ENCODE results near the gene MAB21L3.
"Not testable (repeated sequence)": the region's sequence is repeated elsewhere in the genome, so short reads cannot be mapped to it uniquely, and the experiment has no call there.

Gene MAB21L3

DNA sequence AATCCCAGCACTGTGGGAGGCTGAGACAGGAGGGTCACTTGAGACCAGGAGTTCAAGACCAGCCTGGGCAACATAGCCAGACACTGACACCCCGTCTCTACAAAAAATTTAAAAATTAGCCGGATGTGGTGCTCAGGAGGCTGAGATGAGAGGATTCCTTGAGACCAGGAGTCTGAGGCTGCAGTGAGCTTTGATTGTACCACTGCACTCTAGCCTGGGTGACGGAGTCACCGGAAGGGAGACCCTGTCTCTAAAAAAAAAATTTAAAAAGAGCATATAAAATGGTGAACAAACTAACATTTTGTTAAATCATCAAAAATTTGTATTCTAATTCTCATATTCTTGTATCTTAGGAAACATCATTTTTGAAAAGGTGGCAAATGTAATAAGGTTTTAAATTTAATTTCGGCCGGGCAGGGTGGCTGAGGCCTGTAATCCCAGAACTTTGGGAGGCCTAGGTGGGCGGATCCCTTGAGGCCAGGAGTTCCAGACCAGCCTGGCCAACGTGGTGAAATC is 27.1 kb downstream of the MAB21L3 start:
- no peak for DNase-seq (ENCODE audit: low read depth, low spot score)

- DNase-seq (ENCODE audit: low read depth, low spot score), result no peak
These were observed 28.5 kb downstream of the MAB21L3 start for GRCh38 chr1:116139592-116140134.

DNA sequence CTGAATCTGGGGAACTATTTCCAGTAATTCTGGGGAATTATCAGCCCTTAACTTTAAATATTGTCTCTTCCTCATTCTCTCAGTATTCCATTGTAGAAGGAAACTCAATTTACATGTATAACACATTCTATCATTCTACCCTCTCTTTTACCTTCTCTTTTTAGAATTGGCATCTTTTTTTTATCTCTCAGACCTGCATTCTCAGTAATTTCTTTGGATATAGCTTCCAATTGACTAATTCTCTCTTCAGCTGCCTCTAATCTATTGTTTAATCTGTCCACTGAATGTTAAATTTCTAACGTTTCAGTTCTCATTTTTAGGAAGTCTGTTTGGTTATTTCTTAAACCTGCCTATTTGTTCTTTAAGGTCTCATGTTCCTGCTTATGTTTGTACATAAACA is 33.0 kb downstream of the MAB21L3 start:
- no peak for DNase-seq (ENCODE audit: low read depth, low spot score)

DNA sequence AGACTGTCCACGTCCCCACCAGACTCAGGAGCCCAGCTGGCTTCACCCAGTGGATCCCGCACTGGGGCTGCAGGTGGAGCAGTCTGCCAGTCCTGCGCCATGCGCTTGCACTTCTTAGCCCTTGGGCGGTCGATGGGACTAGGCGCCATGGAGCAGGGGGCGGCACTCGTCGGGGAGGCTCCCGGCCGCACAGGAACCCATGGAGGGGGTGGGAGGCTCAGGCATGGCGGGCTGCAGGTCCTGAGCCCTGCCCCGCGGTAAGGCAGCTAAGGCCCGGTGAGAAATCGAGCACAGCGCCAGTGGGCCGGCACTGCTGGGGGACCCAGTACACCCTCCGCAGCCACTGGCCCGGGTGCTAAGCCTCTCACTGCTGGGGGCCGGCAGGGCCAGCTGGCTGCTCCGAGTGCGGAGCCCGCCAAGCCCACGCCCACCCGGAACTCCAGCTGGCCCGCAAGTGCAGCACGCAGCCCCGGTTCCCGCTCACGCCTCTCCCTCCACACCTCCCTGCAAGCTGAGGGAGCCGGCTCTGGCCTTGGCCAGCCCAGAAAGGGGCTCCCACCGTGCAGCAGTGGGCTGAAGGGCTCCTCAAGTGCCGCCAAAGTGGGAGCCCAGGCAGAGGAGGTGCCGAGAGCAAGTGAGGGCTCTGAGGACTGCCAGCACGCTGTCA is 35.4 kb downstream of the MAB21L3 start:
- DNase-seq (ENCODE audit: low read depth, low spot score), result not testable (repeated sequence)

DNA sequence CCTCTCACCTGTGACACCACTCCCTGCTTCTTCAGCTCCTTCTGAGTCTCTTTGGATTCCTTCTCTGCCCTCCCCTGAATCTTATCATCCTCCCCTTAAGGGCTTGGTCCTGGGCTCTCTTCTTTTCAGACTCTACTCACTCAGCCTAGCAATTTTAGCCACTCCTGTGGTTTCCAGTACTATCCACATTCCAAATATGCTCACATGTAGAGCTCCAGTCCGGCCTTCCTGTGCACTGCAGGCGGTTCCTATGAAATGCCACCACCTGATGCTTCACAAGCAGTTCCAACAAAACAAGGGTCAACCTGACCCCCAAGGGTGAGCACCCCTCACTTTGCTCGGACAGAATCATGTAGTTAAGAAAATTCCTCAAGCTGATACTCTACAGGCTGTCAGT is 35.9 kb downstream of the MAB21L3 start:
- no peak for DNase-seq (ENCODE audit: low read depth, low spot score)

DNA sequence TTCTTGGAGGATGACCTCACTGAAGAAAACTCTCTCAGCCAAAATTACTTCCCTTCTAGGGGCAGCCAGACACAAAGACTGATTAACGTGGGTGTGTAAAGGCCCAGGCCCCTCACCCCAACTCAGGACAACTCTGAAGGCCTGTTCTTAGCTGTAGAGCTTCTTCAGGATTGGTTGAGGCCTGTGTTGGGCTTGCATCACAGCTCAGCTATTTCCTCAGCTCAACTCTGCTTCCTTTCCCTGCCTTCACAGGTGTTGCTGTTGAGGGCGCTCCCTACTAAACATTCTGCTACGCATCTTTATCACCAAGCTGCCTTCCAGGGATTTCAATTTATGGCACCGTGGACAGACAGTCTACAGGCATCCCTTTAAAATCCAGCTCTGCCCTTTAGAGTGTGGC is 36.8 kb downstream of the MAB21L3 start:
- no peak for DNase-seq (ENCODE audit: low read depth, low spot score)

- DNase-seq (ENCODE audit: low read depth, low spot score), result no peak
These were observed 37.8 kb downstream of the MAB21L3 start for GRCh38 chr1:116148967-116149366.

DNA sequence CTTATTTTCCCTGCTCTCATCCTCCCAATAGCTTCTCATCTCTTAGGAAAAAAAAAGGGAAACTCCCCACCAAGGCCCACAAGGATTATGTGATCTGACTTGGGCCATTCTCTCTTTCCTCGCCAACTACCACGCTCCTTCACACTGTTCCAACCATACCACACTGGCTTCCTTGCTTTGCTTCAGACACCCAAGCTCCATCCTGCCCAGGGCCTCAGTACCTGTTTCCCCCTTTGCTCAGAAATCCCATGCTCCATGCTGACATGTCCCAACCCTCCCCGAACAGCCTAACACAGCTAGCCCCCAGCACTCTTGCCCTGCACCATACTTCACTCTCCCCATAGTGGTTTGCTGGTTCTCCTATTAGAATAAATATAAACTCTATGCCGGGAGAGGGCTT is 39.2 kb downstream of the MAB21L3 start:
- no peak for DNase-seq (ENCODE audit: low read depth, low spot score)

DNA sequence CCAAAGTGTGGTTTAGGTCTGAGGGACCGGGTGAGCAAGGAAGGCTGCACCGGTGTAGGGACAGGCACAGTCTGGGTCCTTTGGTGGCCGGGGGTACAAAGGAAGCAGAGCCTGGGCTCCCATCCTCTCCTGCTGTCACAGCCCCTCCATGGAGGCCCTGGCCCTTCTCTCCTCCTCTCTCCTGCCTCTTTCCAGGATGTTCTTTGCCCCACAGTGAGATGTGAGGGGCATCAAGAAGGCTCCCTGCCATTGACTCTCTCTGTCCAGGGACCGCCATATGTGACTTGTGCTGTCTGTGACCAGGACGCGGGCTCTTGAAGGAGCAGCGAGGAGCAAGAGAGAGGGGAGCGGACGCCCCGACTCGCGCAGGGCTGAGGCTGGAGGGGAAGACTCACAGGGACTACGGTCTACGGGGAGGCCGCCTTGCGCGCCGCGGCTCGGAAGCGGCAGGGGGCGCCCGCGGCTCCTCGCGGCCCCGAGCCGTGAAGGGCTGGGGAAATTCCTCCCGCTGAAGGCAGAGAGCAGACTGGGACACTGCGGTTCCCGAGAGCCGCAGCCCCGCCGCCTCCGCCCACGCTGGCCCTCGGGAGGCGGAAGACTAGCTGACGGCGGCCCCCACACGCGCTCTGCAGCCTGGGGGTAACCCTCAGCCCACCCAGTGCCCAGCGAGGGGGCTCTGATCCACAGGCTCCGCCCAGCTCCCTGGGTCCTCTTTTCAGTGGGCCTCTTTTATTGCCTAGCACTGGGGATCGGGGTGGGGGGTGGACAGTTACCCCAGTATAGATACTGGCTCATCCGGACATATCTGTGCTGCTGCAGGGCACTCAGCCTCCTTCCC is 40.8 kb downstream of the MAB21L3 start:
- no peak for DNase-seq (ENCODE audit: low read depth, low spot score)

DNA sequence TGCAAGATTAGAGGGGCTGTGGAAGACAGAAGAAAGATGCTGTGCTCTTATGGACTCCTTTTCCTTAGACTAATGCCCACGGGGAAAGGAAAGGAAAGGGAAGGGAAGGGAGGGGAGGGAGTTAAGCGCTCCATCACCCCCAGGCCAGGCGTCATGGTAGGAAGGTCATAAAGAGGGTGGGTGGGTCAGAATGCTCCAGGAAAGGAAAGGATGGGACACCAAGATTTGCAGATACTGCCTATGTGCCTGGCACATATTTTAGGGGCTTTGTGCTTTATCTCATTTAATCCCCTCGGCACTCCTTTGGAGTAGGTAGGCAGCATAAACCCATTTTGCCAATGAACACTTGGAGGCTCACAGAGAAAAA is 41.4 kb downstream of the MAB21L3 start:
- DNase-seq (ENCODE audit: low read depth, low spot score), result no peak

GRCh38 chr1:116152950-116153691 is 41.9 kb downstream of the MAB21L3 start:
- no peak for DNase-seq (ENCODE audit: low read depth, low spot score)

DNA sequence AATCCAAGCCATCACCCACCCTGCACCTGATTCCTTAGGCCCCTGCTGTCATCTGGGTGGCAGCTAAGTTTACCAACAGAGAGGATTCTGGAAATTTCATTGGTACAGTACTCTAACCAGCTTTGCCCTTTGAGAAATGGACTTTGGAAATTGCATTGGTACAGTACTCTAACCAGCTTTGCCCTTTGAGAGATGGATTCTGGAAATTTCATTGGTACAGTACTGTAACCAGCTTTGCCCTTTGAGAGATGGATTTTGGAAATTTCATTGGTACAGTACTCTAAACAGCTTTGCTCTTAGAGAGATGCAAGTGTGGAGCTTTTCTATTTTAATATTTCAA is 42.5 kb downstream of the MAB21L3 start:
- DNase-seq (ENCODE audit: low read depth, low spot score), result no peak

DNA sequence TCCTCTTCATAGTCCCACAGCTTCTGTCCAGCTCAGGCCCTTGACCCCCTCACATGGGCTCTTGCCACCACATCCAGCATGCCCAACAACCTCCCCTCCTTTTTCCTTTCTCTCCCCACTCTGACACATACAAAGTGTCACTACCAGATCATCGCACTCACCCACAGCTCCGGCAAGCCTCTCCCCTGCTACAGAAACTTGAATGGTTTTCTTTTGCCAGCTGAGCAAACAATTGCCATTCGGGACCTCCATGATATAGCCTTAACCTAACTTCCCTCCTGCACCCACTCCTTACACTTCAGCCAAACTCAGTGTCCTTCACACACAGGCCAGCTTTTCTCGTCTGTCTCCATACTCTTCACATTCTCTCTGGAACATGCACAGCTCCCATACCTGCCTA is 43.3 kb downstream of the MAB21L3 start:
- DNase-seq (ENCODE audit: low read depth, low spot score), result no peak

DNA sequence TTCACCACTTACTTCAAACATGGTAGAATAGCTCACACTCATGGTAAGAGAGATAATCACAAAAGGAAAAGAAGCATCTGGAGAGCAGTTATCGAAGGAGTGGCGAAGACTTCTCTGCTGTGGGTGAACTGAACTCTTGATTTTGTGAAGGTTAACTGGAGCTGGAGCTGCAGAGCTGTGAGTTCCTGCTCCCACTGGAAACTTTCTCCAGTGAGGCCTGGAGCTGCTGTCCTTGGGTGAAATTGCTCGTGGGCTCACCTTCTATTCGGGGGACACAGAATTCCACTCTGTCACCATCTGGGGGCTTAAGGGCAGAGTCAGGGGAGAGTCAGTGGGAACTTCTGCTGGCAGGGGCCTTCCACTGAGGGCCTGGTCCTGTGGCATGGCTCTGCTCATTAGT is 45.9 kb downstream of the MAB21L3 start:
- DNase-seq (ENCODE audit: low read depth, low spot score), result no peak

DNA sequence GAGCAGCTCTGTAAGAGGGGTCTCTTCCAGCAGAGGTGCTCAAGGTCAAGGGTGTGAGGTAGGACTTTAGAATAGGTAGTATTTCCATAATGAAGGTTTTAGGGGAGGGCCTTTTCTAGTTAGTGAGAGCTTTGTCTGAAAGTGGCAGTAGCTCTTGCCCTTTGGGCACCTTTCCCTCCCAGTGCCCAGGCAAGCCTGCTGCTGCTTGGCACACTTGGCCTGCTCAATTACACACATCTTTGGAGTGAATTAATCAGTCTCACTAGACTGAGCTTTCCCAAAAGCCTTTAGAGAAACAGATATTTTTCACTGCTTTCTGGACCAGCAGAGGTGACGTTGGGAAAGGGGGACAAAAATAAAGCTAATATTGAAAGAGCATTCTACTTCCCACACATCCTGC is 48.0 kb downstream of the MAB21L3 start:
- no peak for DNase-seq (ENCODE audit: low read depth, low spot score)

DNA sequence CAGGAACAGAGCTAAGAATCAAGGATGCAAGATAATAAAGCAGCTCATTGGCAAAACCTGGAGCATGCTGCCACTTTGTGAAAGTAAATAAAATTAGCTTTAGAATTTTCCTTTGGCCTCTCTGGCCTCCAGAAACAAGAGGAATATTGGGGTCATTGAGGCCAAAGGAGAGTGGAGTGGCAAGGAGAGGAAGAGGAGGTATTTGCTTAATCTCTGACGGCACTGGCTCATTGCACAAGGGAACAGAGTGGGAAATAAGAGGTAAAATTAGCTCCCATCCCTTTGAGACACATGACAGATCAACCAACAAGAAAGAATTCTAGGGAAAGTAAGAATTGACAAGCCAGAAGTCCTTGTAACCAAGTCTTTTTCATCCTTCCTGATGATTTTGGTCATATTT is 48.4 kb downstream of the MAB21L3 start:
- DNase-seq (ENCODE audit: low read depth, low spot score), result no peak

GRCh38 chr1:116161390-116161789 is 50.2 kb downstream of the MAB21L3 start:
- no peak for DNase-seq (ENCODE audit: low read depth, low spot score)

DNA sequence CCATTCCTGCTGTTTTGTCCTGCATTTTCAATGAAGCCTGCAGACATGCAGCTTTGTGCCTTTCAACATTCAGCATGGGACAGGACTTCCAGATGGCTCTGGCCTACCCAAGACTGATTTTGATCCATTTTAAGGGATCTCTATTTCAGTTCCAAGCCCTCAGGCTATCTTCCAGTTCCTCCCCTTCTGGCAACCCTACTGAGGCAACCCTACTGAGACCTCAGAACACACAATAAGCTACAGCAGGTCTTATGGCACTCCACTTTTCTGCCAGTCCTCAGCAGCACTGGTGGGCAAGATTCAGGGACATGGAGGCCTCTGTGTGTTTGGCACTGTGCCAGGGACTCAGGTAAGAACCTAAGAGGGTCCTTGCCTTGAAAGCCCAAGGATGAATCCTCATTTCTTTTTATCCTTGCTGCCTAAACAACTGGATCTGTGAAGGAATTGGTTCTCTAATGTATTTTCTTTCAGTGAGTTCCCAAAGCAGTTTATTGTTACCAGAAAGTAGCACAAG is 50.7 kb downstream of the MAB21L3 start:
- DNase-seq (ENCODE audit: low read depth, low spot score), result no peak

DNA sequence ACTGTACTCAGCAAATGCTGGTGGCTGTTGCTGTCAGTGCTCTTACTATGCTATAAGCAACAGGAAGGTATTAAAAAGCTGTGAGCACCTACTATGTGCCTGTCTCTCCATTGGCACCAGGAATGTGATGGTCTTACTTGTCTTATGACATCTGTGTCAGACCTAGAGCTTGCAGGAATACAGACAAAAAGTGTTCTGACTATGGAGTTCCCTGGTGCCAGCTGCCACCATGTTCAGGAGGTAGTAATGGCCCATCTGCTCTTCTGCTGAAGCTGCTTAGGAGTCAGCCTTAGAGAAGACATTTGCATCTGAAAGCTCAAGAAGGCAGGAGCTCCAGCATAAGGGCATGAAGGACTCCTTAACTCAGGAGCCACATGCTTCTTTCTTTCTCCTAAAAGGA is 52.3 kb downstream of the MAB21L3 start:
- no peak for DNase-seq (ENCODE audit: low read depth, low spot score)

GRCh38 chr1:116164150-116164549 is 53.0 kb downstream of the MAB21L3 start:
- DNase-seq (ENCODE audit: low read depth, low spot score), result no peak

DNA sequence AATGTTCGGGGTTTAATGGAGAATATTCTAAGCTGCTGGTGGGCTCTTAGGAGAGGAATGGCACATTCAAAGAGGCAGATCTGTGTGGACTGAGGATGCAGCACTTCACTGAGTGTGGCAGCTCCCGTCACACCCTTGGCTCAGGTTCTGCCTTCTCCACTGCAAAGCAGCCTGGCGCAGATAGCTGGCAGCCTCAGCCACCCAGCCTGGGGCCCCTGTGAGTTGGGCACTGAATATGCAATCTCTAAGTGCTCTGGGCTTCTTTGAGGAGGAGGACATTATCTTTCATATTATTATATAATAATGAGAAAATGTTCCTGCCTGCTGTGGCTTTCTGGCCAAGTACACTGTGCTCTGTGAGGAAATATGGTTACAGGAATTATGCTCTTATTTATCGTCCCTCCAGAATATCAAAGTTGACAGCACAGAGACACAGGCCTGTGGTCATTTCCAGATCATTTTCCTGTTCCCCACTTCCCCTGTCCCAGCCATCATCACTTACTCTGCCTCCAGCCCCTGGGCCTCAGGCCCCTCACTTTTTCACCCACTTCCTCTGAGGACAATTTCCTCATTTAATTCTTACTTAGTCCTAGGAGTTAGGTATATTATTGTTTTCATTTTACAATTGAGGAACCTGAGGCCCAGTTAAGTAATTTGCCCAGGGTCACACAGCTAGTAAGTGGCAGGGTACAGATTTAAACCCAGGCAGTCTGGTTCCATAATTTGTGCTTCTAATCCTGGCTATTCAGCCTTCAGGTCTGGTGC is 53.6 kb downstream of the MAB21L3 start:
- DNase-seq (ENCODE audit: low read depth, low spot score), result no peak

All from smooth muscle cell of the brain vasculature (primary cell).